Activated CD8-positive, alpha-beta T cell treated with anti-CD3 and anti-CD28 coated beads for 36 hours (primary cell): Measurements from ENCODE around the gene ITGAD. TPM values are rescaled to one million over a fixed set of nuclear protein-coding genes. Genes with fewer than 3 reads are reported as not detected.
A peak's percentile ranks its signal among the peaks of the same experiment; 100 is the strongest.

Source experiments
- ATAC-seq: fragments of 200-7000 bp; cut with Tn5 transposase; one replicate; pipeline ENCODE4 v1.10.0; 2021; ENCODE audit warnings: mild to moderate bottlenecking, moderate library complexity
- CTCF ChIA-PET: fragments of 350-600 bp; sonication (Branson Sonifier 250); formaldehyde crosslinking; loops from one replicate; lab custom pipeline; 2021; ENCODE audit warnings: antibody characterized with exemption; lab: Charles Lee
- POLR2A ChIA-PET: fragments of 350-600 bp; sonication (Branson Sonifier 250); formaldehyde crosslinking; loops from one replicate; lab custom pipeline; 2021; ENCODE audit warnings: antibody characterized with exemption; lab: Charles Lee
- DNase-seq: peaks from one replicate; pipeline ENCODE4 v3.0.0-alpha.2; 2020
- H3K27ac Mint-ChIP-seq: one replicate; pipeline ENCODE4 v1.8.0; 2021; ENCODE audit warnings: mild to moderate bottlenecking, mixed read lengths
- H3K27me3 Mint-ChIP-seq: one replicate; pipeline ENCODE4 v1.8.0; 2021; ENCODE audit warnings: mixed read lengths
- H3K36me3 Mint-ChIP-seq: one replicate; pipeline ENCODE4 v1.8.0; 2021; ENCODE audit warnings: low read depth, mixed read lengths
- H3K4me1 Mint-ChIP-seq: one replicate; pipeline ENCODE4 v1.8.0; 2021; ENCODE audit warnings: low read depth, mixed read lengths
- H3K4me3 Mint-ChIP-seq: one replicate; pipeline ENCODE4 v1.8.0; 2021; ENCODE audit warnings: mild to moderate bottlenecking, moderate library complexity, mixed read lengths
- H3K9me3 Mint-ChIP-seq: one replicate; pipeline ENCODE4 v1.8.0; 2021; ENCODE audit warnings: mixed read lengths
- CTCF ChIP-seq: fragments of 200-600 bp; IDR thresholded peaks from one replicate; pipeline ENCODE4 v1.8.0; 2022; ENCODE audit warnings: antibody characterized with exemption, mild to moderate bottlenecking
- intact Hi-C: fragments of 100-400 bp; cut with micrococcal nuclease; formaldehyde crosslinking; loops from one replicate; pipeline ENCODE4 v1.10.0; 2022
- total RNA-seq, 2 experiments: library from RNA; stranded (reverse); gene quantifications; one replicate each; pipeline ENCODE4 v1.2.3, GENCODE V29; 2021

The ITGAD gene
- total RNA-seq, 2 experiments from 2014 or later = not detected

GRCh38 chr16:31373235-31373634 lies 19.9 kb upstream of the ITGAD start:
- CTCF ChIA-PET = interaction anchor here (1.9 kb wide), 1 partner anchor 9 kb away, joined by 5 read pairs; no protein-coding TSS in a partner anchor

GRCh38 chr16:31375231-31375630 lies 17.9 kb upstream of the ITGAD start:
- Mint-ChIP-seq H3K4me3 (no peak overlapping the region), H3K4me1 (peaks cover 7% of the 10 kb centered on the region), H3K27ac (no peak overlapping the region), H3K36me3 (no peaks in the 10 kb centered on the region), H3K9me3 (peaks cover 5% of the 10 kb centered on the region), H3K27me3 (no peaks in the 10 kb centered on the region)
- CTCF ChIA-PET = no interaction called here
- POLR2A ChIA-PET = interaction anchor here (1.1 kb wide), 1 partner anchor 11 kb away, joined by 3 read pairs; no protein-coding TSS in a partner anchor
- intact Hi-C loops = no loop called here
- ATAC-seq (no peak), DNase-seq (no peak)
- no peak for TF ChIP-seq CTCF

More at GRCh38 chr16:31373235-31373634, 19.9 kb upstream of the ITGAD start:
- intact Hi-C loops = no loop called here
- Mint-ChIP-seq H3K36me3 (no peaks in the 10 kb centered on the region), H3K27ac (no peak overlapping the region), H3K4me3 (no peak overlapping the region), H3K4me1 (peaks cover 7% of the 10 kb centered on the region), H3K27me3 (no peaks in the 10 kb centered on the region), H3K9me3 (peaks cover 5% of the 10 kb centered on the region)
- no peak for TF ChIP-seq CTCF
- no peak for DNase-seq
- ATAC-seq = no peak
- POLR2A ChIA-PET = no interaction called here

GRCh38 chr16:31376705-31377104 lies 16.4 kb upstream of the ITGAD start:
- Mint-ChIP-seq H3K4me3 (no peak overlapping the region), H3K9me3 (peaks cover 5% of the 10 kb centered on the region), H3K27me3 (no peaks in the 10 kb centered on the region), H3K4me1 (peaks cover 7% of the 10 kb centered on the region), H3K27ac (no peak overlapping the region), H3K36me3 (no peaks in the 10 kb centered on the region)
- ATAC-seq (no peak), DNase-seq (no peak)
- CTCF ChIA-PET = interaction anchor here (1.4 kb wide), 1 partner anchor 44 kb away, joined by 3 read pairs; no protein-coding TSS in a partner anchor
- intact Hi-C loops = no loop called here
- TF ChIP-seq CTCF = no peak
- POLR2A ChIA-PET = no interaction called here

GRCh38 chr16:31377210-31377903 lies 15.8 kb upstream of the ITGAD start:
- POLR2A ChIA-PET = interaction anchor here (0.7 to 1.1 kb wide), 3 partner anchors 12 to 184 kb away, joined by 3 read pairs; no protein-coding TSS in a partner anchor
- intact Hi-C loops = no loop called here
- Mint-ChIP-seq H3K36me3 (no peaks in the 10 kb centered on the region), H3K9me3 (peaks cover 5% of the 10 kb centered on the region), H3K4me1 (peaks cover 8% of the 10 kb centered on the region), H3K27ac (no peak overlapping the region), H3K27me3 (no peaks in the 10 kb centered on the region), H3K4me3 (no peak overlapping the region)
- ATAC-seq (peak; percentile 45), DNase-seq (no peak)
- TF ChIP-seq CTCF = no peak
- CTCF ChIA-PET = no interaction called here

- Mint-ChIP-seq H3K36me3 (no peaks in the 10 kb centered on the region), H3K4me3 (no peak overlapping the region), H3K27me3 (no peaks in the 10 kb centered on the region), H3K4me1 (peaks cover 12% of the 10 kb centered on the region), H3K27ac (no peak overlapping the region), H3K9me3 (peaks cover 5% of the 10 kb centered on the region)
- ATAC-seq (no peak), DNase-seq (no peak)
- no peak for TF ChIP-seq CTCF
- POLR2A ChIA-PET = interaction anchor here (1.3 kb wide), 1 partner anchor 184 kb away, joined by 6 read pairs; no protein-coding TSS in a partner anchor
- intact Hi-C loops = loop anchor here (10.0 kb wide), 2 partner anchors 65 to 115 kb away; partner anchors contain the start of gene ZNF843
- CTCF ChIA-PET = no interaction called here
Observed at GRCh38 chr16:31380201-31380600, 12.9 kb upstream of the ITGAD start.
